Measurements from ENCODE around the gene MINAR1. TPM values are rescaled to one million over a fixed set of nuclear protein-coding genes. Genes with fewer than 3 reads are reported as not detected.

MINAR1 gene
- total RNA-seq, 2 donors from 2014 or later, result 0.95 to 1.3 TPM

GRCh38 chr15:79399606-79400005 is 32.5 kb upstream of the MINAR1 start:
- Histone ChIP-seq H3K27ac (no peak overlapping the region), H3K9me3 (no peaks in the 10 kb centered on the region), H3K4me1 (ENCODE audit: control insufficient read depth in 1 of 2, low read depth in 2 of 2) (peaks cover 0 to 9% of the 10 kb centered on the region in 2 donors), H3K27me3 (replicated peaks; ENCODE audit: insufficient read depth) (no peaks in the 10 kb centered on the region), H3K4me3 (no peak overlapping the region), H3K36me3 (no peaks in the 10 kb centered on the region)
- DNase-seq (ENCODE audit: low spot score) (no peak), ATAC-seq (ENCODE audit: insufficient number of reproducible peaks, low FRiP score, low read depth) (no peak)
- no peak for TF ChIP-seq CTCF (IDR thresholded peaks at IDR 0.05)

GRCh38 chr15:79400650-79401049 is 31.5 kb upstream of the MINAR1 start:
- no peak overlapping the region for H3K27ac ChIP-seq
- H3K4me1 ChIP-seq (ENCODE audit: control insufficient read depth in 1 of 2, low read depth in 2 of 2), result no peaks in the 10 kb centered on the region
- DNase-seq (ENCODE audit: low spot score) (no peak), ATAC-seq (ENCODE audit: insufficient number of reproducible peaks, low FRiP score, low read depth) (no peak)
- no peak for TF ChIP-seq CTCF (IDR thresholded peaks at IDR 0.05)
- no peaks in the 10 kb centered on the region for H3K27me3 ChIP-seq (replicated peaks; ENCODE audit: insufficient read depth)
- H3K36me3 ChIP-seq, result no peaks in the 10 kb centered on the region
- H3K9me3 ChIP-seq, result no peaks in the 10 kb centered on the region
- H3K4me3 ChIP-seq, result no peak overlapping the region

- no peak for TF ChIP-seq CTCF (IDR thresholded peaks at IDR 0.05)
- DNase-seq (ENCODE audit: low spot score), result no peak
- ATAC-seq (ENCODE audit: insufficient number of reproducible peaks, low FRiP score, low read depth), result no peak
- Histone ChIP-seq H3K27ac (no peak overlapping the region), H3K4me1 (ENCODE audit: control insufficient read depth in 1 of 2, low read depth in 2 of 2) (no peaks in the 10 kb centered on the region), H3K4me3 (no peak overlapping the region), H3K9me3 (no peaks in the 10 kb centered on the region), H3K36me3 (no peaks in the 10 kb centered on the region), H3K27me3 (replicated peaks; ENCODE audit: insufficient read depth) (no peaks in the 10 kb centered on the region)
These were observed 30.8 kb upstream of the MINAR1 start for GRCh38 chr15:79401301-79401700.

- Histone ChIP-seq H3K27ac (no peak overlapping the region), H3K9me3 (no peaks in the 10 kb centered on the region), H3K4me1 (ENCODE audit: control insufficient read depth in 1 of 2, low read depth in 2 of 2) (no peaks in the 10 kb centered on the region), H3K27me3 (replicated peaks; ENCODE audit: insufficient read depth) (no peaks in the 10 kb centered on the region), H3K4me3 (no peak overlapping the region), H3K36me3 (no peaks in the 10 kb centered on the region)
- no peak for ATAC-seq (ENCODE audit: insufficient number of reproducible peaks, low FRiP score, low read depth)
- no peak for TF ChIP-seq CTCF (IDR thresholded peaks at IDR 0.05)
- DNase-seq (ENCODE audit: low spot score), result no peak
These were observed 30.0 kb upstream of the MINAR1 start for GRCh38 chr15:79402136-79402535.

- DNase-seq (ENCODE audit: low spot score) (no peak), ATAC-seq (ENCODE audit: insufficient number of reproducible peaks, low FRiP score, low read depth) (no peak)
- Histone ChIP-seq H3K36me3 (no peaks in the 10 kb centered on the region), H3K27me3 (replicated peaks; ENCODE audit: insufficient read depth) (no peaks in the 10 kb centered on the region), H3K4me1 (ENCODE audit: control insufficient read depth in 1 of 2, low read depth in 2 of 2) (no peaks in the 10 kb centered on the region), H3K9me3 (no peaks in the 10 kb centered on the region), H3K27ac (no peak overlapping the region), H3K4me3 (no peak overlapping the region)
- TF ChIP-seq CTCF (IDR thresholded peaks at IDR 0.05), result no peak
These were observed 28.6 kb upstream of the MINAR1 start for GRCh38 chr15:79403501-79403900.

Data from thoracic aorta (tissue), 2 donors.